Loucy (cell line): ENCODE data around the gene BICD1.

Experiments
- CTCF ChIP-seq: fragments of 200-600 bp; sonication (generic); conservative IDR thresholded peaks from 2 replicates; pipeline ENCODE4 v1.5.1; 2014; ENCODE audit warnings: mild to moderate bottlenecking, antibody characterized with exemption, low read length
- EZH2phosphoT487 ChIP-seq: fragments of 200-600 bp; IDR thresholded peaks from 2 replicates; pipeline ENCODE4 v1.6.1; 2018; ENCODE audit warnings: antibody characterized with exemption, mild to moderate bottlenecking, moderate library complexity, borderline replicate concordance

DNA sequence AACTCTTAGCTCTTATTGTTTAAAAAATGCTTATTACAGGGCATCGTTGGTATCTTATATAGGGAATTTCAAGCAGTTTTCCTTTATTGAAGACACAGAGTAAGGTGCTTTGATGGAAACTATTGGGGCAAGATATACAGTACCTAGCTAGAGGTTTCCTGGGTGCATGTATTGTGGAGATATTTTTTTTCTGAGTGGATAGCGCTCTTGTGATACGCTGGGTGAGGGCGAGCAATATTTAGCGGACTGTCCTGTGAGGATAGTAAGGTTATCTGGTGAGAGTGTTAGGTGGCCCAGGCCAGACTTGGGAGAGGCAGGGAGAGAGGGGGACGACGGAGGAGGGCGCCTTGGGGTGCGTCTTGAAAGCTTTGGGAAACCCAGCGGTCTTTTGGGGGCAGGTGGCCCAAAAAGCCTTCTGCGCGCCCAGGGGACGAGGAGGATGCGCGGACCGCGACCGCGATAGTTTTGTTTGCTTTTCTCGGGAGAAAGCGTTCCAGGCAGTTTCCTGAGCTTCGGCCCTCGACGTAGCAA, 596 bp upstream of the BICD1 start:
- no peak for TF ChIP-seq CTCF
- TF ChIP-seq EZH2phosphoT487: no peak
